ENCODE results near the gene ATP2B2. TPM values are rescaled to one million over a fixed set of nuclear protein-coding genes. Genes with fewer than 3 reads are reported as not detected.
A peak's percentile ranks its signal among the peaks of the same experiment; 100 is the strongest.

The ATP2B2 gene
- total RNA-seq, 1 donor from 2014 or later = not detected

DNA sequence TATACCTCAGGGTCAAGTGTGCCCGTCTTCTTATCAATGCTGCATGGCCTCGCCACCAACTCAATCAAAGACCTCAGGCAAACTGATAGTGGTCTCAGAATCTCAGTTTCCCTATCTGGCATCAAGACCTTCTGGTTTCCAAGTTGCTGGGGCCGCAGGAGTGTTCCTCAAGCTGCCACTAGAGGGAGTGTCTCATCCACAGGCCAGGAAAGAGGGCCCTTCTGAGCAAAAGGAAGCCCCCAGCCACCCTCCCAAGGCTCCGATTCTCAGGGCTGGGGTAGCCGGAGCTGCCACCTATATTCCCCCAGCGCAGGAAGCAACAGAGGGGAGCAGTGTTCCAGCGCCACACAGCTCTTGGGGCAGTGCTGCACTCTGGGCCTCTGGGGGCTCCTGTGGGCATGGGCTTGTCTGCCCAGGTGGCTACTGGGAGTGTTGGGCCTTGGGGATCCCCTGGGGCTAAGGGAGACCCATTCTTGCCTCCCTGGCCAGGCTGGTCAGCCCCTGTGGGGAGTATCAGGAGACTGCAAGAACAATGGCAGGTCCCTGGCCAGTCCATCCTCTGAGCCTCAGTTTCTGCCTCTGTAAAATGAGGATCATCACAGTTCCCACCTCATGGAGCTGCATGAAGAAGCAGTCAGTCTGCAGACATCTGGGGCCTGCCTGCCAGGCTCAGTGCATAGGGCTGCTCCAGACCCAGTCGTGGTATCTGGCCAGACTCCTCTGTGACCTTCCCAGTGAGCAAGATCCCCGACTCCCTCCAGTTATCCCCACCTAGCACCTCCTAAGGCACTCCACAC lies 161.0 kb downstream of the ATP2B2 start:
- Mint-ChIP-seq H3K9me3 (no peaks in the 10 kb centered on the region), H3K36me3 (no peaks in the 10 kb centered on the region), H3K4me3 (no peak overlapping the region), H3K27me3 (ENCODE audit: low read depth) (peaks cover 17% of the 10 kb centered on the region), H3K27ac (no peak overlapping the region), H3K4me1 (no peaks in the 10 kb centered on the region)
- TF ChIP-seq, protein P1, sequence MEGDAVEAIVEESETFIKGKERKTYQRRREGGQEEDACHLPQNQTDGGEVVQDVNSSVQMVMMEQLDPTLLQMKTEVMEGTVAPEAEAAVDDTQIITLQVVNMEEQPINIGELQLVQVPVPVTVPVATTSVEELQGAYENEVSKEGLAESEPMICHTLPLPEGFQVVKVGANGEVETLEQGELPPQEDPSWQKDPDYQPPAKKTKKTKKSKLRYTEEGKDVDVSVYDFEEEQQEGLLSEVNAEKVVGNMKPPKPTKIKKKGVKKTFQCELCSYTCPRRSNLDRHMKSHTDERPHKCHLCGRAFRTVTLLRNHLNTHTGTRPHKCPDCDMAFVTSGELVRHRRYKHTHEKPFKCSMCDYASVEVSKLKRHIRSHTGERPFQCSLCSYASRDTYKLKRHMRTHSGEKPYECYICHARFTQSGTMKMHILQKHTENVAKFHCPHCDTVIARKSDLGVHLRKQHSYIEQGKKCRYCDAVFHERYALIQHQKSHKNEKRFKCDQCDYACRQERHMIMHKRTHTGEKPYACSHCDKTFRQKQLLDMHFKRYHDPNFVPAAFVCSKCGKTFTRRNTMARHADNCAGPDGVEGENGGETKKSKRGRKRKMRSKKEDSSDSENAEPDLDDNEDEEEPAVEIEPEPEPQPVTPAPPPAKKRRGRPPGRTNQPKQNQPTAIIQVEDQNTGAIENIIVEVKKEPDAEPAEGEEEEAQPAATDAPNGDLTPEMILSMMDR (IDR thresholded peaks at IDR 0.05; ENCODE audit: unreplicated experiment) = peak; percentile 88
- DNase-seq (ENCODE audit: low spot score in 2 of 2, unreplicated experiment in 2 of 2) = peak in 1 of 2 experiments; percentile 64

DNA sequence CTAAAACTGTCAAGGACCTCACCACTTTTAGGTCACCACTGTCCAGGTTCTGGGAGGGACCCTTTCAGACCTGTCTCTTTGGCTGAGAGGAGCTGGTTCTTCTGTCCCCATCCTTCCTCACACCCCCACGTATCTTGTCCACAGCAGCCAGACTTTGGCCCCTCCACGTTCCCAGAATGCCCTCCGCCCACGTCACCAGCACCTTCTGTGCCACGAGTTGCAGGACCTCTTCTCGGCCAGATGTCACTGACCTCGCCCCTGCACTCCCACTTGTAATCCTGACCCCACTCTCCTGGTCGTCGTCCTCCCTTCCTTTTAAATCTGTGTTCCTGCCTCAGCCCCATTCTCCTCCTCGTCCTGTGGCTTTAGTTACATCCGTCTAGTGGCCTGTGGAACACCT lies 161.9 kb downstream of the ATP2B2 start:
- H3K27me3 Mint-ChIP-seq (ENCODE audit: low read depth) = peaks cover 17% of the 10 kb centered on the region
- no peak for DNase-seq (ENCODE audit: low spot score in 2 of 2, unreplicated experiment in 2 of 2)
- H3K27ac Mint-ChIP-seq = no peak overlapping the region
- no peaks in the 10 kb centered on the region for H3K4me1 Mint-ChIP-seq
- H3K4me3 Mint-ChIP-seq = no peak overlapping the region
- TF ChIP-seq, protein P1 (IDR thresholded peaks at IDR 0.05; ENCODE audit: unreplicated experiment) = no peak
- H3K9me3 Mint-ChIP-seq = no peaks in the 10 kb centered on the region
- H3K36me3 Mint-ChIP-seq = no peaks in the 10 kb centered on the region

- H3K4me1 Mint-ChIP-seq = no peaks in the 10 kb centered on the region
- no peak overlapping the region for H3K27ac Mint-ChIP-seq
- DNase-seq (ENCODE audit: low spot score in 2 of 2, unreplicated experiment in 2 of 2) = no peak
- peaks cover 17% of the 10 kb centered on the region for H3K27me3 Mint-ChIP-seq (ENCODE audit: low read depth)
- TF ChIP-seq, protein P1 (IDR thresholded peaks at IDR 0.05; ENCODE audit: unreplicated experiment) = no peak
- H3K4me3 Mint-ChIP-seq = no peak overlapping the region
- H3K36me3 Mint-ChIP-seq = no peaks in the 10 kb centered on the region
- no peaks in the 10 kb centered on the region for H3K9me3 Mint-ChIP-seq
These were observed 162.6 kb downstream of the ATP2B2 start for GRCh38 chr3:10342781-10343180.

DNA sequence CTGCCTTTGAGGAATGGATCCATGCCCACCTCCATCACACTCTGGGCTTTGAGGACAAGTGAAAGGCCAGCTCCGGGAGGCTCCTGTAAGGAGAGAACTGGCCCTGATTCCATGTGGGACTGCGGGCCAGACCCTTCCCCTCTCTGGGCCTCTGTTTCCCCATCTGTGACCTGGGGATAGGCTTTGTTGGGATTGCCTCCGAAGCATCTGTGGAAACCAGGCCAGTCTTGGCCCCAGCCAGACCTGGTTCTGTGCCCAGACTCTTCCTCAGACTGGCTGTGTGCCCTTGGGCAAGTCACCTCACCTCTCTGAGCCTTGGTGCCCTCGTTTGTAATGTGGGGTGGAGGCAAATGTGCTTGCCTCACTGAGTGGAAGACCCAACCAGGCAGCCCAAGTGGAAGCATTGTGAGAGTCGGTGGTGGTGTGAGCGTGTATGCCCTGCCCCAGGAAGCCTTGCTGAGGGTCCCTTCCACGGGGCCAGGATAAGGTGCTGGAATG lies 163.4 kb downstream of the ATP2B2 start:
- DNase-seq (ENCODE audit: low spot score in 2 of 2, unreplicated experiment in 2 of 2) = no peak
- no peaks in the 10 kb centered on the region for H3K9me3 Mint-ChIP-seq
- no peaks in the 10 kb centered on the region for H3K4me1 Mint-ChIP-seq
- H3K4me3 Mint-ChIP-seq = no peak overlapping the region
- TF ChIP-seq, protein P1 (IDR thresholded peaks at IDR 0.05; ENCODE audit: unreplicated experiment) = no peak
- H3K36me3 Mint-ChIP-seq = no peaks in the 10 kb centered on the region
- H3K27ac Mint-ChIP-seq = no peak overlapping the region
- H3K27me3 Mint-ChIP-seq (ENCODE audit: low read depth) = peaks cover 17% of the 10 kb centered on the region

GRCh38 chr3:10340476-10340875 lies 164.9 kb downstream of the ATP2B2 start:
- no peaks in the 10 kb centered on the region for H3K9me3 Mint-ChIP-seq
- H3K36me3 Mint-ChIP-seq = no peaks in the 10 kb centered on the region
- peaks cover 19% of the 10 kb centered on the region for H3K27me3 Mint-ChIP-seq (ENCODE audit: low read depth)
- no peak overlapping the region for H3K27ac Mint-ChIP-seq
- no peak for DNase-seq (ENCODE audit: low spot score in 2 of 2, unreplicated experiment in 2 of 2)
- H3K4me1 Mint-ChIP-seq = no peaks in the 10 kb centered on the region
- no peak overlapping the region for H3K4me3 Mint-ChIP-seq
- TF ChIP-seq, protein P1 (IDR thresholded peaks at IDR 0.05; ENCODE audit: unreplicated experiment) = no peak
